ENCODE results near the gene HNRNPC.

- TF ChIP-seq EZH2 (IDR thresholded peaks at IDR 0.05; ENCODE audit: insufficient read depth, poor library complexity, severe bottlenecking) (no peak), EZH2phosphoT487 (IDR thresholded peaks at IDR 0.05; ENCODE audit: insufficient read depth, low read depth) (no peak)
These were observed 11.0 kb downstream of the HNRNPC start for GRCh38 chr14:21258005-21258888.
